LHCN-M2 (cell line): ENCODE measurements around the gene RALGDS. TPM values are rescaled to one million over a fixed set of nuclear protein-coding genes. Genes with fewer than 3 reads are reported as not detected.
"Not testable (repeated sequence)": the region's sequence is repeated elsewhere in the genome, so short reads cannot be mapped to it uniquely, and the experiment has no call there.

ENCODE experiments used
- DNase-seq: peaks from one replicate; pipeline ENCODE4 v3.0.0-alpha.2; 2012; ENCODE audit warnings: low read depth
- total RNA-seq: library from RNA; depleted of rRNA; stranded (reverse); fragments of >200 nt; gene quantifications from 2 replicates; pipeline ENCODE4 v1.2.3, GENCODE V29; 2014

Gene RALGDS
- total RNA-seq, 1 experiment from 2014 or later = 17.8 TPM

- not testable (repeated sequence) for DNase-seq
These were observed 50.1 kb downstream of the RALGDS start for GRCh38 chr9:133070985-133071384.

- not testable (repeated sequence) for DNase-seq
These were observed 50.5 kb downstream of the RALGDS start for GRCh38 chr9:133070500-133070961.

GRCh38 chr9:133068431-133068830 lies 52.6 kb downstream of the RALGDS start:
- DNase-seq = not testable (repeated sequence)

- DNase-seq = no peak
These were observed 53.2 kb downstream of the RALGDS start for GRCh38 chr9:133067813-133068212.

- no peak for DNase-seq
These were observed 54.0 kb downstream of the RALGDS start for GRCh38 chr9:133067006-133067405.

- no peak for DNase-seq
These were observed 54.7 kb downstream of the RALGDS start for GRCh38 chr9:133066181-133066983.

- DNase-seq = no peak
These were observed 56.0 kb downstream of the RALGDS start for GRCh38 chr9:133065070-133065388.

- no peak for DNase-seq
These were observed 56.6 kb downstream of the RALGDS start for GRCh38 chr9:133064241-133065069.

- DNase-seq = no peak
These were observed 57.4 kb downstream of the RALGDS start for GRCh38 chr9:133063500-133064231.

GRCh38 chr9:133063159-133063499 lies 57.9 kb downstream of the RALGDS start:
- DNase-seq = no peak

GRCh38 chr9:133062569-133062968 lies 58.5 kb downstream of the RALGDS start:
- DNase-seq = not testable (repeated sequence)

GRCh38 chr9:133061764-133062145 lies 59.3 kb downstream of the RALGDS start, which contains the start of gene CEL:
TSS of gene CEL (plus strand) at chr9:133061981. CDS start at chr9:133062003, 22 bp downstream.
- not testable (repeated sequence) for DNase-seq

- not testable (repeated sequence) for DNase-seq
These were observed 59.8 kb downstream of the RALGDS start for GRCh38 chr9:133061019-133061763.

- no peak for DNase-seq
These were observed 60.6 kb downstream of the RALGDS start for GRCh38 chr9:133060417-133060841.

- no peak for DNase-seq
These were observed 61.4 kb downstream of the RALGDS start for GRCh38 chr9:133059623-133060022.

GRCh38 chr9:133058550-133059320 lies 62.3 kb downstream of the RALGDS start:
- DNase-seq = no peak

GRCh38 chr9:133058071-133058470 lies 63.0 kb downstream of the RALGDS start:
- no peak for DNase-seq

GRCh38 chr9:133057553-133057952 lies 63.5 kb downstream of the RALGDS start:
- no peak for DNase-seq

GRCh38 chr9:133057006-133057405 lies 64.0 kb downstream of the RALGDS start:
- no peak for DNase-seq

- no peak for DNase-seq
These were observed 64.5 kb downstream of the RALGDS start for GRCh38 chr9:133056533-133056932.
